Upper lobe of left lung (tissue), 6 donors: ENCODE measurements around the gene TRUB2. TPM values are rescaled to one million over a fixed set of nuclear protein-coding genes. Genes with fewer than 3 reads are reported as not detected.

Experiments used
- ATAC-seq, 2 donors: fragments of 200-7000 bp; cut with Tn5 transposase; one replicate each; pipeline ENCODE4 v1.9.1; 2022; ENCODE audit warnings: mild to moderate bottlenecking in 2 of 2, moderate library complexity in 2 of 2; ENCODE audit not compliant: low FRiP score in 2 of 2
- DNase-seq, 2 donors: peaks; one replicate each; pipeline ENCODE4 v3.0.0-alpha.2; 2019 to 2020
- H3K27ac ChIP-seq, 4 donors: fragments of 200-600 bp; sonication (generic); one replicate each; pipeline ENCODE4 v1.5.1; 2016 to 2019
- H3K27me3 ChIP-seq, 4 donors: fragments of 200-600 bp; sonication (generic); one replicate each; pipeline ENCODE4 v1.5.1; 2017 to 2019
- H3K36me3 ChIP-seq, 4 donors: fragments of 200-600 bp; sonication (generic); one replicate each; pipeline ENCODE4 v1.5.1; 2016 to 2019
- H3K4me1 ChIP-seq, 4 donors: fragments of 200-600 bp; sonication (generic); one replicate each; pipeline ENCODE4 v1.5.1; 2018 to 2019
- H3K4me3 ChIP-seq, 4 donors: fragments of 200-600 bp; sonication (generic); one replicate each; pipeline ENCODE4 v1.5.1; 2017 to 2019; ENCODE audit warnings: mild to moderate bottlenecking in 2 of 4, moderate library complexity in 1 of 4
- H3K9me3 ChIP-seq, 4 donors: fragments of 200-600 bp; sonication (generic); one replicate each; pipeline ENCODE4 v1.5.1; 2018 to 2019
- CTCF ChIP-seq, 6 experiments: fragments of 450-650 bp in 4 of 6; fragments of 200-600 bp in 2 of 6; sonication (generic) in 2 of 6; IDR thresholded peaks; one replicate each; pipeline ENCODE4 v1.5.1; 2016 to 2019; ENCODE audit warnings: antibody characterized with exemption in 6 of 6
- EP300 ChIP-seq, 4 donors: sonication (generic); formaldehyde crosslinking; IDR thresholded peaks; one replicate each; pipeline ENCODE4 v1.5.1; 2017; ENCODE audit warnings: antibody characterized with exemption in 4 of 4, control low read depth in 2 of 4
- POLR2A ChIP-seq, 4 donors: fragments of 450-650 bp; IDR thresholded peaks; one replicate each; pipeline ENCODE4 v1.5.1; 2016 to 2017; ENCODE audit warnings: antibody characterized with exemption in 4 of 4, mild to moderate bottlenecking in 2 of 4
- POLR2AphosphoS5 ChIP-seq, 2 donors: sonication (generic); formaldehyde crosslinking; IDR thresholded peaks; one replicate each; pipeline ENCODE4 v1.5.1; 2017; ENCODE audit warnings: antibody characterized with exemption in 2 of 2
- WGBS, 2 donors: methylation state at CpG; one replicate each; pipeline ENCODE4 v1.1.5; 2017 to 2018; 5-methylcytosine and 5-hydroxymethylcytosine counted together
- total RNA-seq, 6 donors: library from RNA; depleted of rRNA in 4 of 6; stranded (reverse); fragments of >200 nt in 4 of 6; gene quantifications; one replicate each; pipeline versions ENCODE4 v1.1.0 to v1.2.1, GENCODE V29; 2016 to 2021
- donor health status: DM: no; HTN: no; CAD: no; lungs with moderate emphysema.
- donor health status: DM: no; HTN: yes; CAD: no; lungs with severe emphysema.

The TRUB2 gene
- total RNA-seq, 6 donors from 2014 or later = 6.9 to 24.1 (median 9.7) TPM

GRCh38 chr9:128355451-128355850 lies 33.2 kb upstream of the TRUB2 start:
- H3K4me1 ChIP-seq = no peaks in the 10 kb centered on the region
- DNase-seq (peak in 1 of 2 donors; percentile 76), ATAC-seq (no peak)
- H3K27ac ChIP-seq = no peak overlapping the region
- no peak overlapping the region for H3K4me3 ChIP-seq
- no peak for TF ChIP-seq POLR2AphosphoS5 (IDR thresholded peaks at IDR 0.05)
- no peak for TF ChIP-seq CTCF (IDR thresholded peaks at IDR 0.05)
- TF ChIP-seq EP300 (IDR thresholded peaks at IDR 0.05) = no peak
- no peak for TF ChIP-seq POLR2A (IDR thresholded peaks at IDR 0.05)
- H3K36me3 ChIP-seq = peaks cover 5 to 56% (median 31%) of the 10 kb centered on the region in 4 donors
- no peaks in the 10 kb centered on the region for H3K27me3 ChIP-seq
- no peaks in the 10 kb centered on the region for H3K9me3 ChIP-seq
- WGBS, 2 donors = 96 to 100% methylated on average over 3 to 18 of the region's 19 CpGs

GRCh38 chr9:128349772-128350171 lies 27.5 kb upstream of the TRUB2 start:
- TF ChIP-seq POLR2AphosphoS5 (IDR thresholded peaks at IDR 0.05) (no peak), POLR2A (IDR thresholded peaks at IDR 0.05) (no peak), CTCF (IDR thresholded peaks at IDR 0.05) (no peak), EP300 (IDR thresholded peaks at IDR 0.05) (no peak)
- Histone ChIP-seq H3K27me3 (no peaks in the 10 kb centered on the region), H3K36me3 (peaks cover 0 to 85% (median 63%) of the 10 kb centered on the region in 4 donors), H3K9me3 (no peaks in the 10 kb centered on the region), H3K4me3 (no peak overlapping the region), H3K4me1 (no peaks in the 10 kb centered on the region), H3K27ac (no peak overlapping the region)
- DNase-seq (no peak), ATAC-seq (no peak)
- WGBS, 2 donors = 96 to 97% methylated on average over 5 of the region's 6 CpGs

- peaks cover 0 to 87% (median 67%) of the 10 kb centered on the region in 4 donors for H3K36me3 ChIP-seq
- no peaks in the 10 kb centered on the region for H3K9me3 ChIP-seq
- no peak for DNase-seq
- H3K4me1 ChIP-seq = no peaks in the 10 kb centered on the region
- WGBS, 2 donors = 88 to 93% methylated on average over 2 of the region's 2 CpGs
- no peak overlapping the region for H3K27ac ChIP-seq
- no peaks in the 10 kb centered on the region for H3K27me3 ChIP-seq
- no peak for ATAC-seq
- H3K4me3 ChIP-seq = no peak overlapping the region
- TF ChIP-seq CTCF (IDR thresholded peaks at IDR 0.05) (no peak), POLR2AphosphoS5 (IDR thresholded peaks at IDR 0.05) (no peak), POLR2A (IDR thresholded peaks at IDR 0.05) (no peak), EP300 (IDR thresholded peaks at IDR 0.05) (no peak)
Measured at GRCh38 chr9:128349125-128349524, 26.9 kb upstream of the TRUB2 start.

GRCh38 chr9:128344931-128345605 lies 22.8 kb upstream of the TRUB2 start:
- Histone ChIP-seq H3K36me3 (peaks cover 0 to 73% (median 62%) of the 10 kb centered on the region in 4 donors), H3K27ac (no peak overlapping the region), H3K9me3 (no peaks in the 10 kb centered on the region), H3K4me3 (no peak overlapping the region), H3K27me3 (no peaks in the 10 kb centered on the region), H3K4me1 (peaks cover 4 to 14% (median 10%) of the 10 kb centered on the region in 4 donors)
- ATAC-seq (no peak), DNase-seq (peak in 1 of 2 donors; percentile 65)
- TF ChIP-seq POLR2AphosphoS5 (IDR thresholded peaks at IDR 0.05) = no peak
- TF ChIP-seq POLR2A (IDR thresholded peaks at IDR 0.05) = no peak
- no peak for TF ChIP-seq CTCF (IDR thresholded peaks at IDR 0.05)
- TF ChIP-seq EP300 (IDR thresholded peaks at IDR 0.05) = no peak
- 95 to 97% methylated on average over 27 to 28 of the region's 28 CpGs for WGBS, 2 donors

DNA sequence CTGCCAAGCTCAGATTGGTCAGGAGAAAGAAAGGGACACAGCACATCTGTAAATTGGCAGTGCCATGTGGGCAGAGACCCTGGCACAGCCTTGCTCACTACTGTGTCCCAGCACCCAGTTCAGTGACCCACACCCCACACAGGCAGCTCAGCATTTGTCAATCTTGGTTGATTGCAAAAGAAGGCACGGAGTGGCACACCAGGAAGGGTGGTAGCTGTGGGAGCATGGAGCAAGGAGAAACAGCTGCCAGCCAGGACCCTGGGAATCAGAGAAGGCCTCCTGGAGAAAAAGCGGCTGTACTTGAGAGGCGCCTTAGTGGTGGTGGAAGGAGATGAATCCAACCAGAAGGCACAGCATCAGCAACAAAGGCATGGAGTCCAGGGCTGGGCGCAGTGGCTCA lies 21.6 kb upstream of the TRUB2 start:
- no peak for TF ChIP-seq POLR2A (IDR thresholded peaks at IDR 0.05)
- TF ChIP-seq CTCF (IDR thresholded peaks at IDR 0.05) = no peak
- TF ChIP-seq POLR2AphosphoS5 (IDR thresholded peaks at IDR 0.05) = no peak
- TF ChIP-seq EP300 (IDR thresholded peaks at IDR 0.05) = no peak
- ATAC-seq = no peak
- Histone ChIP-seq H3K36me3 (peaks cover 0 to 60% (median 51%) of the 10 kb centered on the region in 4 donors), H3K9me3 (no peaks in the 10 kb centered on the region), H3K27me3 (no peaks in the 10 kb centered on the region), H3K4me3 (no peak overlapping the region), H3K4me1 (peaks cover 4 to 19% (median 12%) of the 10 kb centered on the region in 4 donors), H3K27ac (no peak overlapping the region)
- no peak for DNase-seq
- 91% methylated on average over 4 of the region's 4 CpGs for WGBS, 2 donors
